Neural progenitor cell (in vitro differentiated cells): ENCODE measurements around the gene RAP2B.
"Not testable (repeated sequence)": the region's sequence is repeated elsewhere in the genome, so short reads cannot be mapped to it uniquely, and the experiment has no call there.

ENCODE experiments used
- CTCF ChIP-seq: fragments of 200-600 bp; sonication (generic); IDR thresholded peaks from 2 replicates; pipeline ENCODE4 v1.5.1; 2017; ENCODE audit warnings: antibody characterized with exemption, mild to moderate bottlenecking
- EZH2 ChIP-seq: fragments of 200-600 bp; sonication (generic); IDR thresholded peaks from 2 replicates; pipeline ENCODE4 v1.6.1; 2017; ENCODE audit warnings: antibody characterized with exemption, mild to moderate bottlenecking, moderate library complexity
- EZH2phosphoT487 ChIP-seq: fragments of 200-600 bp; sonication (generic); IDR thresholded peaks from 2 replicates; pipeline ENCODE4 v1.6.1; 2017; ENCODE audit warnings: antibody characterized with exemption

GRCh38 chr3:153193786-153194476, 31.9 kb downstream of the RAP2B start:
- not testable (repeated sequence) for TF ChIP-seq CTCF, EZH2, EZH2phosphoT487
